Right renal cortex interstitium (tissue), 3 donors: ENCODE measurements around the gene NIPBL. TPM values are rescaled to one million over a fixed set of nuclear protein-coding genes. Genes with fewer than 3 reads are reported as not detected.

Source experiments
- DNase-seq, 3 donors: peaks; one replicate each; pipeline ENCODE4 v3.0.0-alpha.2; 2013; ENCODE audit warnings: low read depth in 3 of 3, low spot score in 2 of 3
- polyA plus RNA-seq, 3 donors: library from polyadenylated mRNA; unstranded; fragments of 120-200 nt; gene quantifications; one replicate each; pipeline ENCODE4 v1.2.1, GENCODE V29; 2013; ENCODE audit not compliant: insufficient read length in 3 of 3

NIPBL gene
- polyA plus RNA-seq, 3 donors: 72.3 to 93.5 (median 76.6) TPM

DNA sequence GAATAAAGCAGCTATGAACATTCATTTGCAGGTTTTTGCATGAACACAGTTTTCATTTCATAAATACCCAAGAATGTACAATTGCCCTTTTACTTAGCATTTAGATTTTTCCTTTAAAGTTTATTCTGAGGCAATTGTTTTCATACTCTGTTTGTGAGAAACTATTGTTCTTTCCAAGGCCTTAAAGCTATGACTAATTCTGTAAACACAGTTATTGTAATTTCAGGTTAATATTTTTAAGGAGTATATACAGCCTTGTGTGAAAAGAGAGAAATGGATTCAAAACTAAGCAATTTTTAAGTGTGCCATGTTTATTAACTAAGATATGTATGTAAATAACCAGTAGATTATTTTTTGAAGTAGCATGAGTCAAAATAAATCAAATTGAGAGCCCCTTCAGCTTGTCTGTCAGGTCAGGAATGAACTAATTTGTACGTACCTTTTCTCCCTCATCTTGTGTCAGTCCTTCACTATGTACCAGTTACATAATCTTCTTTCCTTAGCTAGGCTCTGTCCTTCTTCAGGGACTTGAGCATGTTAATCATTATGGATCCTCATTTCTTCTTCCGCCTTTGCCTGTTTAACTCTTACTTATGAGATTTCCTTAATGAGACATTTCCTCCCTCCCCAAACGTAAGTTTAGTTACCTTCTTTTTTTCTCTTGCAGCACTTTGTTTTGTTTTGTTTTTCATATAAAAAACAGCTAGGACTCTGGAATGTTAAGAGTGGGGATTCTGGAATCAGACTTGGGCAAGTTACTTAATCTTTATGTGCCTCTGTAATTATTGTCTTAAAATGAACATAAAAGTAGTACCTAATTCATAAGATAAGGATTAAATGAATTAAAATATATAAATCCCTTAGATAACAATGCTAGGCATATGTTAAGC is 63.6 kb downstream of the NIPBL start:
- DNase-seq: no peak

DNA sequence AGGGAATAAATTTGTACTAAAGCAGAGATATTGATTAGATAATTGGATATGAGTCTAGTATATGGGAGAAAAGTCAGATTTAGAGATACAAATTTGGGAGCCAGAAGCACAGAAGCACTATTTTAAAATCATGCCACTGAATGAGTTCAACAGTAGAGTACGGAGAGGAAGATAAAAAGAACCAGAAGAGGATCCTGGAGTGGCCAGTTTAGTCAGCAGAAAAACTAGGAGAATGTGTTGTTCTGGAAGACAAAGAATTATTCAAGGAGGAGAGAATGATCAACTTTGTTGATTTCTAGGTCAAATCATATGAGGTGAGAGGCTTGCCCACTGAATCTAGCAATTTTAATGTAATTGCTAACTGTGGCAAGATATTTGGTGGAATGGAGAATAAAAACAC is 67.0 kb downstream of the NIPBL start:
- no peak for DNase-seq

GRCh38 chr5:36944024-36944423 is 67.5 kb downstream of the NIPBL start:
- no peak for DNase-seq

- peak in 2 of 3 donors; percentile 21 to 45 for DNase-seq
Observed at GRCh38 chr5:36944607-36945225, 68.1 kb downstream of the NIPBL start.

GRCh38 chr5:36945687-36946086 is 69.1 kb downstream of the NIPBL start:
- no peak for DNase-seq

GRCh38 chr5:36946101-36946500 is 69.5 kb downstream of the NIPBL start:
- no peak for DNase-seq

GRCh38 chr5:36948041-36948440 is 71.5 kb downstream of the NIPBL start:
- DNase-seq: no peak

- no peak for DNase-seq
Observed at GRCh38 chr5:36948650-36949049, 72.1 kb downstream of the NIPBL start.

DNA sequence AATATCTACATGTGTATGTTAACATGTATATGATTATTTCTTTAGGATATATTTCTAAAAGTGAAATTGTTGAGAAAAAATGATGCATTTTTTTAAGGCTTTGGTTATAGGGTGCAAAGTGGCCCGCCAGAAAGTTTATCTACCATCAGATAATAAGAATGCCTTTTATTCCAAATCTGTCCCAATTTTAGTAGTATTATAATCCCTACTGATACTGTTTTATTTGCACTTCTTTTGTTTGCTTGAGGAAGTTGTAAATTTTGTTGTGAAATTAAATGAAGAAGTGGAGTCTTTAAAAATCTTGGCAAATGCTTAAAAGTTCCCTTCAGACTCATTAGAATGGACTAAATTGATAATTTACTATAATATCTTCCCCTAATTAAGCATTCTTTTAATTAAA is 73.0 kb downstream of the NIPBL start:
- no peak for DNase-seq

GRCh38 chr5:36950586-36951457 is 74.3 kb downstream of the NIPBL start:
- no peak for DNase-seq

DNA sequence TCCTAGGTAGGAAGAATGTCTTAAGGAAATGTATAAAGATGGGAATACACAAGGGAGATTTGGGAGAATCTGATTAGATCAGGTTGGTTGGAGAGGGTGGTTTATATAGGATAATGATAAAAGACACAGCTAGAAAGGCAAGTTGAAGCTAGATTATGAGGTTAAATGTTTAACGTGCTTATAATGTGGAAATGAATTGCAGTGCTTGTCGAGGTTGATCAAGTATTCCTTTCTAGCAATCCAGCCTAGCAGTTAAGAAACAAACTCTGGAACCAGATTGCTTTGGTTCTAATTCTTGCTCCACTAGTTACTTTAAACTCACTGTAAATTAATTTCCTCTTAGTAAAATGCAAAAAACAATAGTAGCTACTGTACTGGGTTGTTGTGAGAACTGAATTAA is 76.5 kb downstream of the NIPBL start:
- DNase-seq: no peak

DNA sequence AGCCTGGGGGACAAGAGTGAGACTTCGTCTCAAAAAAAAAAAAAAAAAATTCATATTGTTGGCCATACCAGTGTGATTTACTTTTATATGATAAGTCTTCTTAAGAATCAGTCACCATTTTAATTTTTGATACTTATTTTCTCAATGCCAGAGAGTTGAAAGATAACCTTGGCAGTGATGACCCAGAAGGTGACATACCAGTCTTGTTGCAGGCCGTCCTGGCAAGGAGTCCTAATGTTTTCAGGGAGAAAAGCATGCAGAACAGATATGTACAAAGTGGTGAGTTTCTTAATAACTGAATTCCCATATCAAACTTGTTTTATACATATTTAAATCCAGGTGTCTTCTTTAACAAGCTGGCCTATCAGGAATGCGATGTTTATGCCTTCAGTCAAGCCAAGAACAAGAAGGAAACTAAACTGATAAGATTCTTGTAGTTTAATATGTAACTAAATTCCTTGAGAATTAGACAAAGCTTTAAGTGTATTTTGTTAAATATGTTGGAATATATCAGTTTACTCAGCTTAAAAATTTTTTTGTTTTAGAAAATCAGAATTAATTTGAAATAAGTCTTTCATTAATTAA is 81.5 kb downstream of the NIPBL start:
- no peak for DNase-seq

DNA sequence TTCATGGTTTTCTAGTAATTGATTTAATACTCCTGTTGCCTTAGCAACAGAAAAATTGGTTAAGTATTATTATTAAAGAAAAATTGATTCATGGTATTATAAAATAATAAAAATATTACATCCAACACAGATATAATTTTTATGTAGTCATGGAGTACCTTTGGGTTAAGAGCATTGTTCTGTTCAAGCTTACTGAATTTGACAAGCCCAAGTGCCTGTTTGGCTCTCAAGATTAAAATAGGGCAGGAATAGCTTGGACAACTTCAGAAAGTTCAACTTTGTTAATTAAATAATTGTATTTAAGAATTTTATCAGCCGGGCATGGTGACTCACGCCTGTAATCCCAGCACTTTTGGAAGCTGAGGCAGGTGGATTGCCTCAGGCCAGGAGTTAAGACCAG is 82.0 kb downstream of the NIPBL start:
- no peak for DNase-seq

DNA sequence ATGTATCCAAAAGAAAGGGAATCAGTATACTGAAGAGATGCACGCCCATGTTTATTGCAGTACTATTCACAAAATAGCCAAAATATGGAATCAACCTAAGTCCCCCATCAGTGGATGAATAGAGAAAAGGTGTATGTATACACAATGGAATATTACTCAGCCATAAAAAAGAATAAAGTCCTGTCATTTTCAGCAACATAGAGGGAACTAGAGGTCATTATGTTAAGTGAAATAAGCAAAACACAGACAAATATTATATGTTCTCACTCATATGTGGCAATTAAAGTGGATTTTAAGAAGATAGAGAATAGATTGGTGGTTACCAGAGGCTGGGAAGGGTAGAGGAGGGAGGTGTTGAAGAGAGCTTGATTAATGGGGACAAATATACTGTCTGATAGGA is 88.6 kb downstream of the NIPBL start:
- DNase-seq: no peak

DNA sequence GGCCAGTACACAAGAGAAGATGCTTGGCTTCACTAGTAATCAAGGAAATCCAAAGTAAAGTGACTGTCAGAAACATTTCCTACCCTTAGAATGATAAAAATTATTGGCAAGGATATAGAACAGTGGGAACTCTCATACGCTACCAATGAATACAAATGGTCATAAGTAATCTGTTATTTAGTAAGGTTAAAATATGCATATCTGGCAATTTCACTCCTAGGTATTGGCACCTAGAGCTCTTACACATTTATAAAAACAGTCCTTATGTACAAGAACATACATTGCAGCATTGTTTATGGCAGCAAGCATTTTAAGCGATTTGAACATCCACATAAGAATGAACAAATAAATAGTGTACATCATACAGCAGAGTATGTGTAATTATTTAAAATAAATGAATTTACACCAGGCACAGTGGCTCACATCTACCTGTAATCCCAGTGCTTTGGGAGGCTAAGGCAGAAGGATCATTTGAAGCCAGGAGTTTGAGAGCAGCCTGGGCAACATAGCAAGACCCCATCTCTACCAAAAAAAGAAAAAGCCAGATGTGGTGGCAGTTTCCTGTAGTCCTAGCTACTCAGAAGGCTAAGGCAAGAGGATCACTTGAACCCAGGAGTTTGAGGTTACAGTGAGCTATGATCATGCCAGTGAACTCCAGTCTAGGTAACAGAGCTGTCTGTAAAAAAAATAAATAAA is 93.3 kb downstream of the NIPBL start:
- no peak for DNase-seq

DNA sequence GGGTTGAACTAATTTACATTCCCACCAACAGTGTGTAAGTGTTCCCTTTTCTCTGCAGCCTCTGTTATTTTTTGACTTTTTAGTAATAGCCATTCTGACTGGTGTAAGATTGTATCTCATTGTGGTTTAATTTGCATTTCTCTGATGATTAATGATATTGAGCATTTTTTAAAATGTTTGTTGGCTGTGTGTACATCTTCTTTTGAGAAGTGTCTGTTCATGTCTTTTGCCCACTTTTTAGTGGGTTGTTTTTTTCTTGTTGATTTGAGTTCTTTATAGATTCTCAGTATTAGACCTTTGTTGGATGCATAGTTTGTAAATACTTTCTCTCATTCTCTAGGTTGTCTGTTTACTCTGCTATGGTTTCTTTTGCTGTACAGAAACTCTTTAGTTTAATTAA is 101.6 kb downstream of the NIPBL start:
- no peak for DNase-seq

- DNase-seq: no peak
Observed at GRCh38 chr5:36982146-36982545, 105.6 kb downstream of the NIPBL start.

DNA sequence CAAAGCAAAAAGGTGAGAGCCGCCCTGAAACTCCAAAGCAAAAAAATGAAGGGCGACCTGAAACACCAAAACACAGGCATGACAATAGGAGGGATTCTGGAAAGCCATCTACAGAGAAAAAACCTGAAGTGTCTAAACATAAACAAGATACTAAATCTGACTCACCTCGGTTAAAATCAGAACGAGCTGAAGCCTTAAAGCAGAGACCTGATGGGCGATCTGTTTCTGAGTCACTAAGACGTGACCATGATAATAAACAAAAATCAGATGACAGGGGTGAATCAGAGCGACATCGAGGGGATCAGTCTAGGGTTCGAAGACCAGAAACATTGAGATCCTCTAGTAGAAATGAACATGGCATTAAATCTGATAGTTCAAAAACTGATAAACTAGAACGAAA is 108.8 kb downstream of the NIPBL start:
- no peak for DNase-seq

- DNase-seq: no peak
Observed at GRCh38 chr5:36988396-36988795, 111.8 kb downstream of the NIPBL start.

DNA sequence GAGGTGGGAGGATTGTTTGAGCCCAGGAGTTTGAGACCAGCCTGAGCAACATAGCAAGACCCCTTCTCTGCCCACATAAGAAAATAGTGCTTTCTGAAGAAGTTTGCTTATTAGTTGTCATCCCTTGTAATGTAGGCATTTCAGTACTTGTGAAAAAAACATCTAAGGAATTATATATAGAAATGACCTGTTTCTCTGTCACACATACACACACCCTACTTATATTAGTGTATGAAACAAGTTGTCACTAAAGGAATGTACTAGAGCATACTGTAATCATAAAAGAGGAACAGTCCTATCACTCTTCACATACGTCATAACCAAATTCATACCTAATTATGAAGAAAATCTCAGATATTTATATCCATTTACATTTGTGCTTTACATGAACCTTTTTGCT is 122.0 kb downstream of the NIPBL start:
- DNase-seq: no peak
